ENCODE measurements around the gene STXBP6.
"Not testable (repeated sequence)": the region's sequence is repeated elsewhere in the genome, so short reads cannot be mapped to it uniquely, and the experiment has no call there.

Gene STXBP6

DNA sequence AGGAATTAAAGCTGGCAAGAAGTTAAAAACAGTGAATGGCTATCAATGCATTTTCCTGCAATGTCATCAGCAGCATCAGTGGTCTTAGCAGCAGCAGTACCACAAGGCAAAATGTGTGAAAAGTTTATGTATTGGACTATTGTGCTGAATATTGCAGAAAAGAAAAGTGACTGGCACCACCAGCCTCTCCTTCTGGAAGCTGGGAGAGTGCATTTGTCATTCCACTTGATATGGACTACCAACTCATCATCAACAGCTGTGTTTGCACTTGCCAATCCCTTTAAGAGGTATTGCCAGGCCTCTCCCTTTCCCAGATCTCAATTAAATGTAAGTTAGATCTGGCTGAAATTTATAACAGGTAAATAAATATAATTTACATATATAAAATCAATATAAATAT, 265.0 kb downstream of the STXBP6 start:
- H3K4me1 ChIP-seq (ENCODE audit: control extremely low read depth in 1 of 4, control insufficient read depth in 4 of 4, insufficient read depth in 4 of 4, low read length in 3 of 4), result peaks cover 0 to 3% (median 2%) of the 10 kb centered on the region in 4 experiments
- H3K36me3 ChIP-seq (ENCODE audit: control insufficient read depth in 4 of 4, insufficient read depth in 4 of 4, low read length in 3 of 4), result no peaks in the 10 kb centered on the region
- H3K4me3 ChIP-seq (ENCODE audit: control insufficient read depth in 1 of 7, extremely low read depth in 1 of 7, insufficient read depth in 4 of 7, low read depth in 2 of 7, low read length in 6 of 7), result no peak overlapping the region
- H3K27me3 ChIP-seq (replicated peaks in 2 of 5; ENCODE audit: control insufficient read depth in 4 of 5, insufficient read depth in 5 of 5, low read length in 4 of 5), result no peaks in the 10 kb centered on the region
- H3K9me3 ChIP-seq (ENCODE audit: control extremely low read depth in 1 of 5, control insufficient read depth in 4 of 5, insufficient read depth in 2 of 5, low read depth in 1 of 5, low read length in 4 of 5), result no peaks in the 10 kb centered on the region
- POLR2A ChIA-PET, result no interaction called here
- H3K27ac ChIP-seq (ENCODE audit: insufficient read depth in 1 of 2, low read depth in 1 of 2, low read length in 2 of 2, poor library complexity in 1 of 2, severe bottlenecking in 2 of 2), result no peak overlapping the region
- CTCF ChIA-PET, result interaction anchor here (2.1 kb wide), 1 partner anchor 22 kb away, joined by 5 read pairs; no protein-coding TSS in a partner anchor
- DNase-seq, result no peak

DNA sequence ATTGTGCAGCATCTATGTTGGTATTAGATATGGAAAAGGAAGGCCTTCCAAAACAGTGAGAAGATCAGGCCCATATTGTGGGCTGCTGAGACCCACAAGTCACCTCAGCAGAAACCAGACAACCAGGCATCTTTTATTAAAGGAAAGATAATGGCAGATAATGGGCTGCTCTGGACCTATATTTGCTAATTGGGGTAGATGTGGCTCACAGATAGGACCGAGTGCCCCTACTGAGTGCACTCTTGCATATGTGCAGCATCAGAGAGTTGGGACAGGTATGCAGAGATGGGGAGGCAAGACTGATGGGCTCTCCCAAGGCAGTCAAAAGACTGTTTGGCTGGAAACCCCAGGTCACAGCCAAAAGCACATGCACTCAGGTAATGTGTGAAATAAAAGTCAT, 266.2 kb downstream of the STXBP6 start:
- H3K27ac ChIP-seq (ENCODE audit: insufficient read depth in 1 of 2, low read depth in 1 of 2, low read length in 2 of 2, poor library complexity in 1 of 2, severe bottlenecking in 2 of 2), result no peak overlapping the region
- ChIA-PET CTCF (interaction anchor here (1.0 kb wide), 1 partner anchor 365 kb away, joined by 3 read pairs; no protein-coding TSS in a partner anchor), POLR2A (no interaction called here)
- no peaks in the 10 kb centered on the region for H3K4me1 ChIP-seq (ENCODE audit: control extremely low read depth in 1 of 4, control insufficient read depth in 4 of 4, insufficient read depth in 4 of 4, low read length in 3 of 4)
- H3K9me3 ChIP-seq (ENCODE audit: control extremely low read depth in 1 of 5, control insufficient read depth in 4 of 5, insufficient read depth in 2 of 5, low read depth in 1 of 5, low read length in 4 of 5), result no peaks in the 10 kb centered on the region
- H3K27me3 ChIP-seq (replicated peaks in 2 of 5; ENCODE audit: control insufficient read depth in 4 of 5, insufficient read depth in 5 of 5, low read length in 4 of 5), result no peaks in the 10 kb centered on the region
- WGBS (ENCODE audit: insufficient coverage), result 86% methylated on average over 1 of the region's 1 CpG
- no peak for DNase-seq
- H3K36me3 ChIP-seq (ENCODE audit: control insufficient read depth in 4 of 4, insufficient read depth in 4 of 4, low read length in 3 of 4), result no peaks in the 10 kb centered on the region
- no peak overlapping the region for H3K4me3 ChIP-seq (ENCODE audit: control insufficient read depth in 1 of 7, extremely low read depth in 1 of 7, insufficient read depth in 4 of 7, low read depth in 2 of 7, low read length in 6 of 7)

DNA sequence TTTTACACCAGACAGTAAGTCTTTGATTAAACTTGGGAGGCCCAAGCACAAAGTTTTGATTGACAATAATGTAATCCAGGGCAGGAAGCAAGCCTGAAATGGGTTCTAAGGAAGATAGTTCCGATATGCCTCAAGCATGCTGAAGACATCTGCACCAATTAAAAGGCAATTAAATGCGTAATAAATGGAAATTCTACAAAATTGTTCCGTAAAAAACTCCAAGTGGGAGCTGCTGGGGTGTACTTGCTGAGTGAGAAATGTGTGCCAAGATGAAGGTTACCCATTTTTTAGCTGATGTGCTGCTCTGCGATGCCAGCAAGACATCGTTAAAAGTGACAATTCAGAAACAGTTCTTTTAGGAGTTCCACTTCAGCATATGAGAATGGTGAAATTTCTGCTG, 269.7 kb downstream of the STXBP6 start:
- no peaks in the 10 kb centered on the region for H3K9me3 ChIP-seq (ENCODE audit: control extremely low read depth in 1 of 5, control insufficient read depth in 4 of 5, insufficient read depth in 2 of 5, low read depth in 1 of 5, low read length in 4 of 5)
- POLR2A ChIA-PET, result no interaction called here
- whole genome bisulfite sequencing (ENCODE audit: insufficient coverage), result 87% methylated on average over 5 of the region's 5 CpGs

GRCh38 chr14:24777678-24778077, 272.3 kb downstream of the STXBP6 start:
- Histone ChIP-seq H3K27me3 (replicated peaks in 2 of 5; ENCODE audit: control insufficient read depth in 4 of 5, insufficient read depth in 5 of 5, low read length in 4 of 5) (no peaks in the 10 kb centered on the region), H3K4me3 (ENCODE audit: control insufficient read depth in 1 of 7, extremely low read depth in 1 of 7, insufficient read depth in 4 of 7, low read depth in 2 of 7, low read length in 6 of 7) (no peak overlapping the region), H3K36me3 (ENCODE audit: control insufficient read depth in 4 of 4, insufficient read depth in 4 of 4, low read length in 3 of 4) (no peaks in the 10 kb centered on the region), H3K4me1 (ENCODE audit: control extremely low read depth in 1 of 4, control insufficient read depth in 4 of 4, insufficient read depth in 4 of 4, low read length in 3 of 4) (peaks cover 2 to 20% (median 12%) of the 10 kb centered on the region in 4 experiments), H3K27ac (ENCODE audit: insufficient read depth in 1 of 2, low read depth in 1 of 2, low read length in 2 of 2, poor library complexity in 1 of 2, severe bottlenecking in 2 of 2) (no peak overlapping the region), H3K9me3 (ENCODE audit: control extremely low read depth in 1 of 5, control insufficient read depth in 4 of 5, insufficient read depth in 2 of 5, low read depth in 1 of 5, low read length in 4 of 5) (no peaks in the 10 kb centered on the region)
- ChIA-PET CTCF (interaction anchor here (1.2 to 2.4 kb wide), 3 partner anchors 10 to 23 kb away, joined by 3 to 6 read pairs (median 3); no protein-coding TSS in a partner anchor), POLR2A (no interaction called here)
- DNase-seq, result no peak
- WGBS (ENCODE audit: insufficient coverage), result 100% methylated on average over 2 of the region's 2 CpGs

More for the DNA sequence above, 269.7 kb downstream of the STXBP6 start:
- Histone ChIP-seq H3K36me3 (ENCODE audit: control insufficient read depth in 4 of 4, insufficient read depth in 4 of 4, low read length in 3 of 4) (no peaks in the 10 kb centered on the region), H3K4me1 (ENCODE audit: control extremely low read depth in 1 of 4, control insufficient read depth in 4 of 4, insufficient read depth in 4 of 4, low read length in 3 of 4) (peaks cover 0 to 2% (median under 1%) of the 10 kb centered on the region in 4 experiments), H3K27me3 (replicated peaks in 2 of 5; ENCODE audit: control insufficient read depth in 4 of 5, insufficient read depth in 5 of 5, low read length in 4 of 5) (no peaks in the 10 kb centered on the region), H3K4me3 (ENCODE audit: control insufficient read depth in 1 of 7, extremely low read depth in 1 of 7, insufficient read depth in 4 of 7, low read depth in 2 of 7, low read length in 6 of 7) (no peak overlapping the region), H3K27ac (ENCODE audit: insufficient read depth in 1 of 2, low read depth in 1 of 2, low read length in 2 of 2, poor library complexity in 1 of 2, severe bottlenecking in 2 of 2) (no peak overlapping the region)
- no peak for DNase-seq
- CTCF ChIA-PET, result interaction anchor here (1.0 kb wide), 1 partner anchor 41 kb away, joined by 3 read pairs; no protein-coding TSS in a partner anchor

GRCh38 chr14:24775950-24776349, 274.0 kb downstream of the STXBP6 start:
- 96% methylated on average over 8 of the region's 8 CpGs for WGBS (ENCODE audit: insufficient coverage)
- CTCF ChIA-PET, result no interaction called here
- no peaks in the 10 kb centered on the region for H3K27me3 ChIP-seq (replicated peaks in 2 of 5; ENCODE audit: control insufficient read depth in 4 of 5, insufficient read depth in 5 of 5, low read length in 4 of 5)

GRCh38 chr14:24774187-24774915, 275.6 kb downstream of the STXBP6 start:
- CTCF ChIA-PET, result interaction anchor here (0.7 to 1.0 kb wide), 3 partner anchors 32 to 62 kb away, joined by 3 read pairs; no protein-coding TSS in a partner anchor
- Histone ChIP-seq H3K4me3 (ENCODE audit: control insufficient read depth in 1 of 7, extremely low read depth in 1 of 7, insufficient read depth in 4 of 7, low read depth in 2 of 7, low read length in 6 of 7) (peak overlapping the region in 2 of 7 experiments; percentile 32 to 48), H3K27me3 (replicated peaks in 2 of 5; ENCODE audit: control insufficient read depth in 4 of 5, insufficient read depth in 5 of 5, low read length in 4 of 5) (no peaks in the 10 kb centered on the region), H3K36me3 (ENCODE audit: control insufficient read depth in 4 of 4, insufficient read depth in 4 of 4, low read length in 3 of 4) (no peaks in the 10 kb centered on the region), H3K27ac (ENCODE audit: insufficient read depth in 1 of 2, low read depth in 1 of 2, low read length in 2 of 2, poor library complexity in 1 of 2, severe bottlenecking in 2 of 2) (peak overlapping the region; percentile 74 to 92), H3K9me3 (ENCODE audit: control extremely low read depth in 1 of 5, control insufficient read depth in 4 of 5, insufficient read depth in 2 of 5, low read depth in 1 of 5, low read length in 4 of 5) (peaks cover 0 to 1% (median 0%) of the 10 kb centered on the region in 5 experiments), H3K4me1 (ENCODE audit: control extremely low read depth in 1 of 4, control insufficient read depth in 4 of 4, insufficient read depth in 4 of 4, low read length in 3 of 4) (peaks cover 2 to 20% (median 12%) of the 10 kb centered on the region in 4 experiments)
- POLR2A ChIA-PET, result no interaction called here
- peak; percentile 71 to 96 (median 91) for DNase-seq
- 0% methylated on average over 4 of the region's 6 CpGs for WGBS (ENCODE audit: insufficient coverage)

More at GRCh38 chr14:24775950-24776349, 274.0 kb downstream of the STXBP6 start:
- no peaks in the 10 kb centered on the region for H3K36me3 ChIP-seq (ENCODE audit: control insufficient read depth in 4 of 4, insufficient read depth in 4 of 4, low read length in 3 of 4)
- H3K4me1 ChIP-seq (ENCODE audit: control extremely low read depth in 1 of 4, control insufficient read depth in 4 of 4, insufficient read depth in 4 of 4, low read length in 3 of 4), result peaks cover 2 to 20% (median 12%) of the 10 kb centered on the region in 4 experiments
- POLR2A ChIA-PET, result no interaction called here
- H3K27ac ChIP-seq (ENCODE audit: insufficient read depth in 1 of 2, low read depth in 1 of 2, low read length in 2 of 2, poor library complexity in 1 of 2, severe bottlenecking in 2 of 2), result no peak overlapping the region
- H3K4me3 ChIP-seq (ENCODE audit: control insufficient read depth in 1 of 7, extremely low read depth in 1 of 7, insufficient read depth in 4 of 7, low read depth in 2 of 7, low read length in 6 of 7), result no peak overlapping the region
- no peaks in the 10 kb centered on the region for H3K9me3 ChIP-seq (ENCODE audit: control extremely low read depth in 1 of 5, control insufficient read depth in 4 of 5, insufficient read depth in 2 of 5, low read depth in 1 of 5, low read length in 4 of 5)
- DNase-seq, result no peak

DNA sequence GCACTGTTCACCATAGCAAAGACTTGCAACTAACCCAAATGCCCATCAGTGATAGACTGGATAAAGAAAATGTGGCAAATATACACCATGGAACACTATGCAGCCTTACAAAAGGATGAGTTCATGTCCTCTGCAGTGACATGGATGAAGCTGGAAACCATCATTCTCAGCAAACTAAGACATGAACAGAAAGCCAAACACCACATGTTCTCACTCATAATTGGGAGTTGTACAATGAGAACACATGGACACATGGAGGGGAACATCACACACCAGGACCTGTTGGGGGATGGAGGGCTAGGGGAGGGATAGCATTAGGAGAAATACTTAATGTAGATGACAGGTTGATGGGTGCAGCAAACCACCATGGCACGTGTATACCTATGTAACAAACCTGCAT, 276.4 kb downstream of the STXBP6 start:
- H3K9me3 ChIP-seq (ENCODE audit: control extremely low read depth in 1 of 5, control insufficient read depth in 4 of 5, insufficient read depth in 2 of 5, low read depth in 1 of 5, low read length in 4 of 5), result not testable (repeated sequence)
- CTCF ChIA-PET, result interaction anchor here (1.0 kb wide), 1 partner anchor 35 kb away, joined by 3 read pairs; no protein-coding TSS in a partner anchor
- WGBS (ENCODE audit: insufficient coverage), result no CpG with 5 or more reads among the region's 1 CpG

More for the DNA sequence above, 276.4 kb downstream of the STXBP6 start:
- peaks cover 2 to 20% (median 12%) of the 10 kb centered on the region in 4 experiments for H3K4me1 ChIP-seq (ENCODE audit: control extremely low read depth in 1 of 4, control insufficient read depth in 4 of 4, insufficient read depth in 4 of 4, low read length in 3 of 4)
- H3K27ac ChIP-seq (ENCODE audit: insufficient read depth in 1 of 2, low read depth in 1 of 2, low read length in 2 of 2, poor library complexity in 1 of 2, severe bottlenecking in 2 of 2); H3K36me3 ChIP-seq (ENCODE audit: control insufficient read depth in 4 of 4, insufficient read depth in 4 of 4, low read length in 3 of 4); H3K27me3 ChIP-seq (replicated peaks in 2 of 5; ENCODE audit: control insufficient read depth in 4 of 5, insufficient read depth in 5 of 5, low read length in 4 of 5); POLR2A ChIA-PET; H3K4me3 ChIP-seq (ENCODE audit: control insufficient read depth in 1 of 7, extremely low read depth in 1 of 7, insufficient read depth in 4 of 7, low read depth in 2 of 7, low read length in 6 of 7): not testable (repeated sequence)
- DNase-seq, result peak in 1 of 3 donors; percentile 10
